Measurements from ENCODE around the gene GLTPD2.

The GLTPD2 gene

DNA sequence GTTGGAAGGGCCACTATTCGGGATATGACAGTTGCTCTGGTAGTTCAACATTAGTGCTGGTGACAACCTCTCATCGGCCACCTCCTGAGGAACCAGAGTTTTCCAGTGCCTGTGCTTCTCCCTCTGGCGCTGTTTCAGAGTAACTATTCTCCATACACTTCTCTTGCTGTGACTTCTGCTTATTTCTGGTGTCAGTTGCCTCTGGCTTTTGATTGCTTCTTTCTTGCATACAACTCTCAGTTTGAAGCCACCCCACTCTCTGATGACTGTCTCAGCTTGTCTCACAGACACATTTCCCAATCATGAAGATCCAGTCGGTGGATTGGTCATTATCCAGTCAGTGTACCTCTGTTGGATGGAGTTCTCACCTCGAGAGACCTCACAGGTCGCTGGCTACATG lies 20.5 kb upstream of the GLTPD2 start:
- DNase-seq (ENCODE audit: low read depth): no peak

GRCh38 chr17:4769628-4770027 lies 19.1 kb upstream of the GLTPD2 start:
- DNase-seq (ENCODE audit: low read depth): no peak
- TF ChIP-seq, protein P1, sequence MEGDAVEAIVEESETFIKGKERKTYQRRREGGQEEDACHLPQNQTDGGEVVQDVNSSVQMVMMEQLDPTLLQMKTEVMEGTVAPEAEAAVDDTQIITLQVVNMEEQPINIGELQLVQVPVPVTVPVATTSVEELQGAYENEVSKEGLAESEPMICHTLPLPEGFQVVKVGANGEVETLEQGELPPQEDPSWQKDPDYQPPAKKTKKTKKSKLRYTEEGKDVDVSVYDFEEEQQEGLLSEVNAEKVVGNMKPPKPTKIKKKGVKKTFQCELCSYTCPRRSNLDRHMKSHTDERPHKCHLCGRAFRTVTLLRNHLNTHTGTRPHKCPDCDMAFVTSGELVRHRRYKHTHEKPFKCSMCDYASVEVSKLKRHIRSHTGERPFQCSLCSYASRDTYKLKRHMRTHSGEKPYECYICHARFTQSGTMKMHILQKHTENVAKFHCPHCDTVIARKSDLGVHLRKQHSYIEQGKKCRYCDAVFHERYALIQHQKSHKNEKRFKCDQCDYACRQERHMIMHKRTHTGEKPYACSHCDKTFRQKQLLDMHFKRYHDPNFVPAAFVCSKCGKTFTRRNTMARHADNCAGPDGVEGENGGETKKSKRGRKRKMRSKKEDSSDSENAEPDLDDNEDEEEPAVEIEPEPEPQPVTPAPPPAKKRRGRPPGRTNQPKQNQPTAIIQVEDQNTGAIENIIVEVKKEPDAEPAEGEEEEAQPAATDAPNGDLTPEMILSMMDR (IDR thresholded peaks at IDR 0.05; ENCODE audit: low read length, missing control alignments): no peak
- H3K4me3 ChIP-seq (replicated peaks; ENCODE audit: low read depth, low read length): no peak overlapping the region

More for the DNA sequence above, 20.5 kb upstream of the GLTPD2 start:
- no peak overlapping the region for H3K4me3 ChIP-seq (replicated peaks; ENCODE audit: low read depth, low read length)
- TF ChIP-seq, protein P1 (IDR thresholded peaks at IDR 0.05; ENCODE audit: low read length, missing control alignments): no peak

GRCh38 chr17:4771519-4772234 lies 17.1 kb upstream of the GLTPD2 start, which contains the start of gene TM4SF5:
TM4SF5 (plus strand) TSS chr17:4771886; CDS start chr17:4771923, 37 bp downstream.
- TF ChIP-seq, protein P1 (IDR thresholded peaks at IDR 0.05; ENCODE audit: low read length, missing control alignments): no peak
- DNase-seq (ENCODE audit: low read depth): no peak
- H3K4me3 ChIP-seq (replicated peaks; ENCODE audit: low read depth, low read length): no peak within 1 kb of the TSS

- DNase-seq (ENCODE audit: low read depth): no peak
- no peak overlapping the region for H3K4me3 ChIP-seq (replicated peaks; ENCODE audit: low read depth, low read length)
Measured at GRCh38 chr17:4772235-4772613, 16.5 kb upstream of the GLTPD2 start.

GRCh38 chr17:4777969-4778760 lies 10.6 kb upstream of the GLTPD2 start:
- no peak overlapping the region for H3K4me3 ChIP-seq (replicated peaks; ENCODE audit: low read depth, low read length)
- no peak for DNase-seq (ENCODE audit: low read depth)
- TF ChIP-seq, protein P1 (IDR thresholded peaks at IDR 0.05; ENCODE audit: low read length, missing control alignments): no peak

More at GRCh38 chr17:4772235-4772613, 16.5 kb upstream of the GLTPD2 start:
- TF ChIP-seq, protein P1 (IDR thresholded peaks at IDR 0.05; ENCODE audit: low read length, missing control alignments): no peak

- TF ChIP-seq, protein P1 (IDR thresholded peaks at IDR 0.05; ENCODE audit: low read length, missing control alignments): no peak
- no peak for DNase-seq (ENCODE audit: low read depth)
- H3K4me3 ChIP-seq (replicated peaks; ENCODE audit: low read depth, low read length): no peak overlapping the region
Measured at GRCh38 chr17:4780325-4780955, 8.3 kb upstream of the GLTPD2 start.

All from fibroblast of pulmonary artery (primary cell).